Kidney (tissue), 14 donors: ENCODE results near the gene ABCC3. TPM values are rescaled to one million over a fixed set of nuclear protein-coding genes. Genes with fewer than 3 reads are reported as not detected.

Source experiments
- DNase-seq, 5 donors: peaks; one replicate each; pipeline ENCODE4 v3.0.0-alpha.2; 2013 to 2020
- FAIRE-seq: peaks from 2 replicates; lab custom pipeline; 2012; peaks lifted over from hg19 to GRCh38; lab: Jason Lieb, UNC
- H3K27ac ChIP-seq, 2 donors: one replicate each; pipeline ENCODE4 v1.7.0; 2013; ENCODE audit warnings: low read depth in 2 of 2, low read length in 2 of 2, inconsistent platforms in 1 of 2
- H3K27me3 ChIP-seq: one replicate; pipeline ENCODE4 v1.7.1; 2013; ENCODE audit warnings: low read length, inconsistent platforms; ENCODE audit not compliant: control insufficient read depth, insufficient read depth
- H3K36me3 ChIP-seq, 3 donors: one replicate each; pipeline versions ENCODE4 v1.7.0 to v1.7.1; 2013; ENCODE audit warnings: low read length in 3 of 3, control low read depth in 1 of 3, inconsistent platforms in 1 of 3; ENCODE audit not compliant: insufficient read depth in 3 of 3, control insufficient read depth in 2 of 3
- H3K4me1 ChIP-seq, 3 donors: one replicate each; pipeline versions ENCODE4 v1.7.0 to v1.7.1; 2013; ENCODE audit warnings: low read length in 3 of 3, inconsistent platforms in 1 of 3, low read depth in 1 of 3; ENCODE audit not compliant: control insufficient read depth in 2 of 3, insufficient read depth in 2 of 3
- H3K4me3 ChIP-seq, 3 donors: one replicate each; pipeline versions ENCODE4 v1.7.0 to v1.8.1; 2013; ENCODE audit warnings: low read length in 3 of 3, control low read depth in 1 of 3, inconsistent platforms in 1 of 3
- H3K9ac ChIP-seq, 3 donors: one replicate each; pipeline versions ENCODE4 v1.7.0 to v1.7.1; 2013; ENCODE audit warnings: low read length in 3 of 3, control low read depth in 1 of 3, inconsistent platforms in 1 of 3
- H3K9me3 ChIP-seq, 3 donors: one replicate each; pipeline versions ENCODE4 v1.7.0 to v1.7.1; 2013; ENCODE audit warnings: low read length in 3 of 3, control low read depth in 1 of 3, inconsistent platforms in 1 of 3; ENCODE audit not compliant: control insufficient read depth in 2 of 3, insufficient read depth in 1 of 3
- intact Hi-C: fragments of 100-400 bp; cut with DNase I; formaldehyde crosslinking; loops from one replicate; pipeline ENCODE4 v1.11.1; 2022
- polyA plus RNA-seq: library from polyadenylated mRNA; stranded (reverse); fragments of 350-450 nt; fragmentation: Illumina TruSeq; extraction: RNeasy Lipid Tissue Mini Kit (QIAGEN cat#74804); gene quantifications from one replicate; pipeline ENCODE4 v1.2.3, GENCODE V29; 2014; ENCODE audit warnings: low read depth, low replicate concordance; ENCODE audit not compliant: insufficient read depth
- total RNA-seq: library from RNA; stranded (reverse); fragmentation: NEBNext Ultra II Directional; extraction: Animal tissue kit (Norgen Biotek cat#: 25700); gene quantifications from one replicate; pipeline ENCODE4 v1.2.1, GENCODE V29; 2021
- TF ChIP-seq, protein P1 (sequence below): IDR thresholded peaks from 3 replicates; pipeline ENCODE4 v1.5.1; 2012; ENCODE audit warnings: mild to moderate bottlenecking, moderate library complexity, borderline replicate concordance; ENCODE audit not compliant: insufficient read depth; ENCODE audit errors: extremely low read depth
- donor health status: control.
- donor health status: control.
- donor health status: control.
- donor health status: control.
- donor health status: control.
- donor health status: DM: yes; HTN: yes; CAD: no.
- donor health status: Normal renal cell carcinoma (clear cell type).

The ABCC3 gene
- total and polyA plus RNA-seq, 2 donors from 2014 or later = 9.3 to 156 TPM

DNA sequence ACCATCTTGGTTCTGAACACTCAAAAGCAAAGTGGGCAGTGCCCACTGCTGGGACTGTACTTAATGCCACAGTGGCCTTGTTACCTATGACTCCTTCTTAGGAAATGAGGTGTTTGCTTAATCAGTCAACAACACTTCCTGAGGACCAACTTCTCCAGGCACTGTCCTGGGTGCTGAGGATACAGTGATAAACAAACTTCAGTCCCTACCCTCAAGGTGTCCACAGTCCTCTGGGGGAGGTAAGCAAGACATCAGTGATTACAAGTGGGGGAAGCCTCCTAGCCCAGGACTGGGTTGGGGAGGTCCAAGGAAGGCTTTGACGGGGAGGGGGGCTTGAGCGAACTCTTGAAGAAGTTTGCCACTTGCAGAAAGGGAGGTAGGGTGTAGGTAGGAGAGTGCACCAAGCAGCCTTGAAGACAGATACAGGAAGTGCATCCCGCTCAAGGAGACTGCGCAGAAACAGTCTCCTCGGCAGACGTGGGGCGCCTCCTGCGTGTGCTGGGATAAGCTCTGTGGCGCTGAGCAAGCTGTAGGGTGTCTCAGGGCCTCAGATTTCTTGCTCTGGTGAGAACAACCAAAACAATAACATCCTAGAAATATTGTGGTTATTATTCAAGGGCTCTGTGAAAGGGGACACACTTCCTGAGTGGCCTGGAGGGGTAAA lies 2.6 kb upstream of the ABCC3 start:
- FAIRE-seq = no peak
- Histone ChIP-seq H3K27ac (no peak overlapping the region), H3K9ac (no peak overlapping the region), H3K4me3 (no peak overlapping the region), H3K27me3 (peaks cover 3% of the 10 kb centered on the region), H3K4me1 (peaks cover 0 to 17% (median 3%) of the 10 kb centered on the region in 3 donors), H3K9me3 (no peaks in the 10 kb centered on the region), H3K36me3 (no peaks in the 10 kb centered on the region)
- peak in 2 of 5 donors; percentile 17 to 32 for DNase-seq
- TF ChIP-seq, protein P1, sequence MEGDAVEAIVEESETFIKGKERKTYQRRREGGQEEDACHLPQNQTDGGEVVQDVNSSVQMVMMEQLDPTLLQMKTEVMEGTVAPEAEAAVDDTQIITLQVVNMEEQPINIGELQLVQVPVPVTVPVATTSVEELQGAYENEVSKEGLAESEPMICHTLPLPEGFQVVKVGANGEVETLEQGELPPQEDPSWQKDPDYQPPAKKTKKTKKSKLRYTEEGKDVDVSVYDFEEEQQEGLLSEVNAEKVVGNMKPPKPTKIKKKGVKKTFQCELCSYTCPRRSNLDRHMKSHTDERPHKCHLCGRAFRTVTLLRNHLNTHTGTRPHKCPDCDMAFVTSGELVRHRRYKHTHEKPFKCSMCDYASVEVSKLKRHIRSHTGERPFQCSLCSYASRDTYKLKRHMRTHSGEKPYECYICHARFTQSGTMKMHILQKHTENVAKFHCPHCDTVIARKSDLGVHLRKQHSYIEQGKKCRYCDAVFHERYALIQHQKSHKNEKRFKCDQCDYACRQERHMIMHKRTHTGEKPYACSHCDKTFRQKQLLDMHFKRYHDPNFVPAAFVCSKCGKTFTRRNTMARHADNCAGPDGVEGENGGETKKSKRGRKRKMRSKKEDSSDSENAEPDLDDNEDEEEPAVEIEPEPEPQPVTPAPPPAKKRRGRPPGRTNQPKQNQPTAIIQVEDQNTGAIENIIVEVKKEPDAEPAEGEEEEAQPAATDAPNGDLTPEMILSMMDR = no peak
- intact Hi-C loops = loop anchor here (10.0 kb wide), 1 partner anchor 53 kb away; no protein-coding TSS in a partner anchor

DNA sequence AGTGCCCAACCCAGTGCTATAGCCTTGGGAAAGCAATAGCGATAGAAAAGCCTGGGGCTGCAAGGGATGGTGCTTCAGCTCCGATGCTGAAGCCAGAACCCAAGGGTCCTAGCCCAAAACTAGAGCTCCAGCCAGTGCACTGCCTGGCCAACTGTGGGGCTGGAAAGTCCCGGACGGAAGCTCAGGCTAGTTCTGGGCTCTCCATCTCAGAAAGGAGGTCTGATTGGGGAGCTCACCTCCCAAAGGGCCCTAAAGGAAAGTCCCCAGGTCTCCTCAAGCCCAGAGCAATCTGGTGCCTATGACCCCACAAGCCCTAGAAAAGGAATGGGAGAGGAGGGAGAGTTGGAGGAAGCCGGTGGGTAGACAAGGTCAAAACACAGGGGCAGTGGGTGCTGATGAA lies 2.0 kb upstream of the ABCC3 start:
- Histone ChIP-seq H3K27ac (no peak overlapping the region), H3K27me3 (peaks cover 3% of the 10 kb centered on the region), H3K36me3 (no peaks in the 10 kb centered on the region), H3K4me1 (peaks cover 0 to 15% (median 3%) of the 10 kb centered on the region in 3 donors), H3K4me3 (no peak overlapping the region), H3K9me3 (no peaks in the 10 kb centered on the region), H3K9ac (no peak overlapping the region)
- TF ChIP-seq, protein P1 = no peak
- FAIRE-seq (no peak), DNase-seq (peak in 2 of 5 donors; percentile 22)
- intact Hi-C loops = loop anchor here (10.0 kb wide), 1 partner anchor 52 kb away; no protein-coding TSS in a partner anchor

DNA sequence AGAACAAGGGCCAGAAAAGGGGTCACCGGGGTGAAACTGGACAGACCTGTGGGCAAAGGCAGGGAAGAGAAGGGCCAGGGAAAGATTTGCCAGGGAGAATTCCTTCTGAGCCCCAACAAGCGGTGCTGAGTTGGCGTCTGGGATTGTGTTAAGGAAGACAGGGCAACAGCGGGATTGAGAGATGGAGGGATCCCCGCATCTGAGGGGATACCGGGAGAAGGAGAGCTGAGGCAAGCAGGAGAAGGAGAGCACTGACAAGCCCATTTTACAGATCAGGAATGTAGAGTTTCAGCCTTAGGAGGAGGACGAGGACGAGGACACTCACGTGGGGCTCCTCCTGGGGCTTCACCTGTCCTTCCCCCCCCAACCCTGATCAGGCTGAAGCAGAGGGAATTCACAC lies 998 bp upstream of the ABCC3 start:
- H3K4me3 ChIP-seq = no peak overlapping the region
- peak in 2 of 5 donors; percentile 33 to 36 for DNase-seq
- intact Hi-C loops = loop anchor here (10.0 kb wide), 1 partner anchor 51 kb away; no protein-coding TSS in a partner anchor
- H3K27me3 ChIP-seq = peaks cover 3% of the 10 kb centered on the region
- H3K4me1 ChIP-seq = peaks cover 0 to 12% (median 3%) of the 10 kb centered on the region in 3 donors
- no peaks in the 10 kb centered on the region for H3K9me3 ChIP-seq
- FAIRE-seq = no peak
- TF ChIP-seq, protein P1 = no peak
- H3K27ac ChIP-seq = no peak overlapping the region
- H3K36me3 ChIP-seq = no peaks in the 10 kb centered on the region
- H3K9ac ChIP-seq = no peak overlapping the region
